Retinal pigment epithelial cell (primary cell): Measurements from ENCODE around the gene CAST.

Experiments used
- DNase-seq: peaks from one replicate; pipeline ENCODE4 v3.0.0-alpha.2; 2010; ENCODE audit warnings: low read depth
- H3K4me3 ChIP-seq: 2 replicates; pipeline ENCODE4 v1.5.1; 2011; ENCODE audit warnings: mild to moderate bottlenecking, low read length, control low read depth, moderate library complexity
- TF ChIP-seq, protein P1 (sequence below): conservative IDR thresholded peaks from 2 replicates; pipeline ENCODE4 v1.5.1; 2011; ENCODE audit warnings: low read depth, low read length, control low read depth, inconsistent platforms

Gene CAST

GRCh38 chr5:96783326-96783725, 121.2 kb downstream of the CAST start:
- no peak overlapping the region for H3K4me3 ChIP-seq
- no peak for DNase-seq
- TF ChIP-seq, protein P1, sequence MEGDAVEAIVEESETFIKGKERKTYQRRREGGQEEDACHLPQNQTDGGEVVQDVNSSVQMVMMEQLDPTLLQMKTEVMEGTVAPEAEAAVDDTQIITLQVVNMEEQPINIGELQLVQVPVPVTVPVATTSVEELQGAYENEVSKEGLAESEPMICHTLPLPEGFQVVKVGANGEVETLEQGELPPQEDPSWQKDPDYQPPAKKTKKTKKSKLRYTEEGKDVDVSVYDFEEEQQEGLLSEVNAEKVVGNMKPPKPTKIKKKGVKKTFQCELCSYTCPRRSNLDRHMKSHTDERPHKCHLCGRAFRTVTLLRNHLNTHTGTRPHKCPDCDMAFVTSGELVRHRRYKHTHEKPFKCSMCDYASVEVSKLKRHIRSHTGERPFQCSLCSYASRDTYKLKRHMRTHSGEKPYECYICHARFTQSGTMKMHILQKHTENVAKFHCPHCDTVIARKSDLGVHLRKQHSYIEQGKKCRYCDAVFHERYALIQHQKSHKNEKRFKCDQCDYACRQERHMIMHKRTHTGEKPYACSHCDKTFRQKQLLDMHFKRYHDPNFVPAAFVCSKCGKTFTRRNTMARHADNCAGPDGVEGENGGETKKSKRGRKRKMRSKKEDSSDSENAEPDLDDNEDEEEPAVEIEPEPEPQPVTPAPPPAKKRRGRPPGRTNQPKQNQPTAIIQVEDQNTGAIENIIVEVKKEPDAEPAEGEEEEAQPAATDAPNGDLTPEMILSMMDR, result no peak

- TF ChIP-seq, protein P1, result no peak
- no peak for DNase-seq
- H3K4me3 ChIP-seq, result no peak overlapping the region
Observed at GRCh38 chr5:96785326-96786109, 123.3 kb downstream of the CAST start.

DNA sequence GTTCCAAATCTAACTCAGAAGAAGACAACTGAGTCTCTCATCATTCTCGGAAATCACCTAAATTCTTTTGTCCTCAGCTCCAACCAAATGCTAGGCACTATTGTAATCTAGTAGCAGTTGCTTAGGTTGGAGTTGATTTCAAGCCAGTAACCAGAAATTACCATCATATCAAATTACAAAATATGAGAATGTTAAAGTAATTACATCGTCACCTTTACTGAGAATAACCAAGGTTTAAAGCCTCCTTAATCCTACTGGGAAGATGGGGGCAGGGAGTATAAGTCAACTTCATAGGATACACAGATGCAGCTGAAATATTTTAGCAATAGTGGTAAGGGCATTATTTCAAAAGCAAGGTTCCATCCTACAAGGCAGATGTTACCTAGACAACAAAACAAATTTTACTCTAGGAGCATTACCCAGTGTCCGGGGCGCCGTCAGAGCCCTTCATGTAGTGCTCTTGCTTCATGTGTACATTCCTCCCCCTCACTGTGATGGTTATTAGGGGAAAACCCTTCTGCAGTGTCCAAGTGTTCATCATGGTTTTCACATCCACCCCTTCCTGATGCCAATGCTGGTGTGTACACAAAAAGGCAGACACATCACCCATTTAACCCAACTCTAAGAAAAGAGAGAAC, 126.1 kb downstream of the CAST start:
- TF ChIP-seq, protein P1, result no peak
- DNase-seq, result no peak
- no peak overlapping the region for H3K4me3 ChIP-seq

DNA sequence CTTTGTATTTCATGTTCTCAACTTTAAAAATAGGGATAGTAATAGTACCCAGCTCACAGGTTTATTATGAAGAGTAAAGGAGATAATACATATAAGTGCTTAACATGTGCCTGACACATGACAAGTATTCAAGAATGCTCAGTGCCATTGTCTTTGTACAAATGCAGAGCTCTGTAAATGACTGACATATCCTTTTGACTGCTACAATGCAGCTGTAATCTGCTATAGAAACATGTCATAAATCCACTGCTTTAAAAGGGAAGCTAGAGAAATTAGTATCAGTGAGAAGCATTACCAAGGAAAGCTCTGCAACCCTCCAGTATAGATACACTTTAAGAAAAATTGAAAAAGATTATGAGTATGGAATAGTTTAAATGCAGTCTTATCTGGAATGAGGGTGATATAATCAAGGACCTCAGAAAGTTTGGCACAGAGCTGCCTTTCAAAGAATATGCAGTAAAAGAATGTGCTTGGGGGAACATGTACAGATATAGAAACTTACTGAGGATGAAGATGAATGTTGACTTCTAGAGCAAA, 127.7 kb downstream of the CAST start:
- DNase-seq, result no peak
- no peak overlapping the region for H3K4me3 ChIP-seq
- TF ChIP-seq, protein P1, result no peak

DNA sequence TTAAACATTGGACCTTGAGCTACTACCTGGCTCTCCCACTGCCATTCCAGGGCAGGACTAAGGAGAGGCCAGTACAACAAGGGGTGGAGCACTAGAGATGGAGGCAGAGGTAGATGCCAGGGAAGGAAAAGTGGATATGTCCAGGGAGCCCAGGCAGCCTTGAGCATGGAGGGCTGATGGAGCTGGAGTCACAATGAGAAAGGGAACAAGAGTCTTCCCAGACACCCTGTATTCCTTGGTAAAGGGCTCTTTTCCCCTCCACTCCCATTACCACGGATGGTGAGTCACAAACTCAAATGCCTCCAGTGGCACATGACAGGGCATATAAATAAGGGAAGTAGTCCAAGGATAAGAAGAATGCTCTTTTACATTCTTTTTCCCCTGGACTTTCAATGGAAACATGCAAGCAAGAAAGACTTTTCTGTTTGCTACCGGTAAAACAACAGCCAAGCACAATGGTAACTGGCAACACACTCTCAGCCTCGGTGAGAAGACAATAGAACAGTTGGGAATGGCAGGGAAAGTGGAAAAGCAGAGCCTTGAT, 128.9 kb downstream of the CAST start:
- TF ChIP-seq, protein P1, result no peak
- DNase-seq, result no peak
- H3K4me3 ChIP-seq, result no peak overlapping the region

DNA sequence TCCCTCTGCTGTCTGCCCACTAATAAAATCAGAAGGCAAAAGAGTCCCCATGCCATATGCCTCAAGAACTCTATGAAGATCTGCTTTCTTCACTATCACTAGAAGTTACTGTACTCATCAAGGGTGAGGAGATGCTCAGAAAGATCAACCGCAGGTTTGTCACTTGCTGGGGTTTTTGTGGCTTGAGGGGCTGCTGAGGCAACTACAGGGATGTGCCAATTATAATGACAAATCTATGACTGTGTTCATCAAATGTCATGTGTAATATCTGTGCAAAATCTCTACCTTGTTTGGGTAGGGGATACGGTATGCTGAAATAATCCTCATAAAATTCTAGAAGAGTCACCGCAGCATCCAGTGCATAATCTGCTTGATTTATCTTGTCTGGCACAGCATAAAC, 132.6 kb downstream of the CAST start:
- no peak overlapping the region for H3K4me3 ChIP-seq
- TF ChIP-seq, protein P1, result no peak
- no peak for DNase-seq
